ENCODE data around the gene OR8B12.

- TF ChIP-seq CTCF (IDR thresholded peaks at IDR 0.05; ENCODE audit: insufficient read depth, low read length, poor library complexity, severe bottlenecking) (no peak), EZH2phosphoT487 (conservative IDR thresholded peaks at IDR 0.05; ENCODE audit: low read length) (no peak)
Measured at GRCh38 chr11:124518989-124519451, 24.4 kb downstream of the OR8B12 start.

All from SU-DHL-6 (cell line).